ENCODE measurements around the gene TGM3. TPM values are rescaled to one million over a fixed set of nuclear protein-coding genes. Genes with fewer than 3 reads are reported as not detected.

Gene TGM3
- total RNA-seq, 4 donors from 2014 or later = 0.21 TPM; not detected in 3

DNA sequence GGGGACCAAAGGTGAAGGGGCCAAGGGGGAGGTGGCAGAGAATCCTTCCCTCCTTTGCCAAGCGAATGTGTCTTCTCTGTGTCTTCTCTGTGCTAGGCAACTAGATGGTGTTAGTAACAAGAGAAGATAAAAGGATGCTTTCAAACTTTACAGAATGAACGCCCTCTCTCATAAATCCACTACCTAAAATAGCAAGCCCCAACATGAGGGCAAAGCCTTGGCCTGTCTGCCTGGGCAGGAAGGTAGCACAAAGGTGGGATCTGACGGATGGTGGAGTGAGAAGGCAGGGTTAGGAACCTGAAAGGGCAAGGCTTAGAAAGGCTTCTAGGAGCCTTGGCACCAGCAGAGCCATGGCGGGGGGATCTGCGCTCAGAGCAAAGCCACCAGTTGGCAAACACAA, 13.6 kb upstream of the TGM3 start:
- no peaks in the 10 kb centered on the region for H3K36me3 ChIP-seq
- DNase-seq = no peak
- TF ChIP-seq, protein P1, sequence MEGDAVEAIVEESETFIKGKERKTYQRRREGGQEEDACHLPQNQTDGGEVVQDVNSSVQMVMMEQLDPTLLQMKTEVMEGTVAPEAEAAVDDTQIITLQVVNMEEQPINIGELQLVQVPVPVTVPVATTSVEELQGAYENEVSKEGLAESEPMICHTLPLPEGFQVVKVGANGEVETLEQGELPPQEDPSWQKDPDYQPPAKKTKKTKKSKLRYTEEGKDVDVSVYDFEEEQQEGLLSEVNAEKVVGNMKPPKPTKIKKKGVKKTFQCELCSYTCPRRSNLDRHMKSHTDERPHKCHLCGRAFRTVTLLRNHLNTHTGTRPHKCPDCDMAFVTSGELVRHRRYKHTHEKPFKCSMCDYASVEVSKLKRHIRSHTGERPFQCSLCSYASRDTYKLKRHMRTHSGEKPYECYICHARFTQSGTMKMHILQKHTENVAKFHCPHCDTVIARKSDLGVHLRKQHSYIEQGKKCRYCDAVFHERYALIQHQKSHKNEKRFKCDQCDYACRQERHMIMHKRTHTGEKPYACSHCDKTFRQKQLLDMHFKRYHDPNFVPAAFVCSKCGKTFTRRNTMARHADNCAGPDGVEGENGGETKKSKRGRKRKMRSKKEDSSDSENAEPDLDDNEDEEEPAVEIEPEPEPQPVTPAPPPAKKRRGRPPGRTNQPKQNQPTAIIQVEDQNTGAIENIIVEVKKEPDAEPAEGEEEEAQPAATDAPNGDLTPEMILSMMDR (IDR thresholded peaks at IDR 0.05) = no peak
- no peak for TF ChIP-seq POLR2A (IDR thresholded peaks at IDR 0.05)
- no peak overlapping the region for H3K4me3 ChIP-seq
- no peaks in the 10 kb centered on the region for H3K4me1 ChIP-seq
- no peak overlapping the region for H3K27ac ChIP-seq
- H3K9me3 ChIP-seq = no peaks in the 10 kb centered on the region
- intact Hi-C loops (cut with DNase I; ENCODE audit: low total_unique reads) = no loop called here
- H3K27me3 ChIP-seq = no peaks in the 10 kb centered on the region

DNA sequence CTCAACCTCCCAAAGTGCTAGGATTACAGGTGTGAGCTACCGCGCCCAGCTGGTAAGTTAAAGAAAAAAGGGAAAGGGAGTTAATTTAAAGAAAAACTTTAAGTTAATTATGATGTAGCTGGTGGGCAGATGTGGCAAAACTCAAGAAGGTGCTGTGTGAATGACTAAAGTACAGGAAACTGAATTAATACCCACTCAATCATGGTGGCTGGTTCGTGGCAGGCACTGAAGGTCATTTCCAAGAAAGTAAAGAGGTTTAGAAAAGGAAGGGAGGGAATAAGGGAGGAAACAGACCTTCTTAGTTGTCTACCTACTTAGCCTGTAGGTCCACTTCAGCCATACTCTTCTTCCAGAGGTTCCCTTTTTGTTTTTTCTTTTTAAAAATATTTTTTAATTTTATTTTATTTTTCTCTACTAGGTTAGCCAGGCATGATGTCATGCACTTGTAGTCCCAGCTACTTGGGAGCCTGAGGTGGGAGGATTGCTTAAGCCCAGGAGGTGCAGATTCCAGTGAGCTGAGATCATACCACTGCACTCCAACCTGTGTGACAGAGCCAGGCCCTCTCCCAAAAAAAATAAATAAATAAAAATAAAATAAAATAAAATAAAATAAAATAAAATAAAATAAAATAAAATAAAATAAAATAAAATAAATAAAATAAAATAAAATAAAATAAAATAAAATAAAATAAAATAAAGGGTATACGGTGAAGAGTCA, 11.9 kb upstream of the TGM3 start:
- intact Hi-C loops (cut with DNase I; ENCODE audit: low total_unique reads) = no loop called here
- Histone ChIP-seq H3K4me3 (no peak overlapping the region), H3K36me3 (no peaks in the 10 kb centered on the region), H3K9me3 (no peaks in the 10 kb centered on the region), H3K27ac (no peak overlapping the region), H3K27me3 (no peaks in the 10 kb centered on the region), H3K4me1 (no peaks in the 10 kb centered on the region)
- no peak for TF ChIP-seq POLR2A (IDR thresholded peaks at IDR 0.05)
- TF ChIP-seq, protein P1 (IDR thresholded peaks at IDR 0.05) = no peak
- DNase-seq = no peak

DNA sequence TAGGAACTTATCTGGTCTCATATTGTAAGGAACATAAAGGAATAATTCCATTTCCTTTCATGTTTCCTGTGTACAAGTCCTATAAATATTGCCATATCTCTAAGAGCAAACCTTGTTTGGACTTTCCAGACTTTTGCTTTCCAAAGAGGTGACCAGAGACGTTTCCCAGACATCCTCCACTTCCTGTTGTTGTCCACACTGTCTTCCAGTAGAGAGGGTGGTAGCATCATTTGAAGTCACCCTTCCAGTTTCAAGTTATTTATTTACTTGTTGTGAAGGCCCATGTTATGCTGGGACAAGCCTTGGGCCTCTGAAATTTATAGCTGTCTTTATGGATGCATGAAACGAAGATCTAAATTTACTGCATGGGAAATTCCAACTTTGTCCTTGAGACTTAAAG, 10.6 kb upstream of the TGM3 start:
- Histone ChIP-seq H3K9me3 (no peaks in the 10 kb centered on the region), H3K27ac (no peak overlapping the region), H3K4me1 (no peaks in the 10 kb centered on the region), H3K4me3 (no peak overlapping the region), H3K27me3 (no peaks in the 10 kb centered on the region), H3K36me3 (no peaks in the 10 kb centered on the region)
- intact Hi-C loops (cut with DNase I; ENCODE audit: low total_unique reads) = no loop called here
- no peak for DNase-seq
- TF ChIP-seq POLR2A (IDR thresholded peaks at IDR 0.05) = no peak
- TF ChIP-seq, protein P1 (IDR thresholded peaks at IDR 0.05) = no peak

DNA sequence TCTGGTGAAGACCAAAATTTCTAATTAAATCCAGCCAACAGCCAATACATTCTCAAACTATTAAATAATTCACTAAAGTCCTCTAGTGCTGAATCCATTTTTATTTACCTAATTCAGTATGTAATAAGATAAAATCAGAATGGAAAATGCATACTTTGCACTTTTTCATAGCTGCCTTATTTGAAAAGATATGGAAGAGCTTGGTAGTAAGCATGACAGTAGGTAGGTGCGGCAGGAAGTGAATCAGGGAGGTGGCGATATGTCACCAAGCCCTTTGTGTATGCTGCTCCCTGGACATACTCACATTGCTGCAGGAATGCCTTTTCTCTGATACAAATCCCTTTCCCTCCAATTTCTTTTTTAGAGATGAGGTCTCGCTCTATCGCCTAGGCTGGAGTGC, 10.2 kb upstream of the TGM3 start:
- no peak overlapping the region for H3K27ac ChIP-seq
- H3K9me3 ChIP-seq = no peaks in the 10 kb centered on the region
- TF ChIP-seq, protein P1 (IDR thresholded peaks at IDR 0.05) = no peak
- no peak for TF ChIP-seq POLR2A (IDR thresholded peaks at IDR 0.05)
- intact Hi-C loops (cut with DNase I; ENCODE audit: low total_unique reads) = no loop called here
- H3K4me1 ChIP-seq = no peaks in the 10 kb centered on the region
- no peaks in the 10 kb centered on the region for H3K36me3 ChIP-seq
- DNase-seq = no peak
- no peaks in the 10 kb centered on the region for H3K27me3 ChIP-seq
- no peak overlapping the region for H3K4me3 ChIP-seq

GRCh38 chr20:2287504-2287903, 8.3 kb upstream of the TGM3 start:
- Histone ChIP-seq H3K9me3 (no peaks in the 10 kb centered on the region), H3K36me3 (no peaks in the 10 kb centered on the region), H3K4me3 (no peak overlapping the region), H3K4me1 (no peaks in the 10 kb centered on the region), H3K27me3 (no peaks in the 10 kb centered on the region), H3K27ac (no peak overlapping the region)
- DNase-seq = no peak
- no peak for TF ChIP-seq POLR2A (IDR thresholded peaks at IDR 0.05)
- TF ChIP-seq, protein P1 (IDR thresholded peaks at IDR 0.05) = no peak
- intact Hi-C loops (cut with DNase I; ENCODE audit: low total_unique reads) = no loop called here
